GM06990 (cell line): ENCODE data around the gene SP8.

Experiments used
- DNase-seq: peaks from one replicate; pipeline ENCODE4 v3.0.0-alpha.2; 2011; ENCODE audit not compliant: insufficient read length; ENCODE audit errors: extremely low read depth
- H3K27me3 ChIP-seq: replicated peaks from 2 replicates; pipeline ENCODE4 v1.6.0; 2011; ENCODE audit warnings: low read length; ENCODE audit not compliant: control insufficient read depth, insufficient read depth
- H3K36me3 ChIP-seq: 2 replicates; pipeline ENCODE4 v1.5.1; 2011; ENCODE audit warnings: low read length; ENCODE audit not compliant: control insufficient read depth, insufficient read depth
- H3K4me3 ChIP-seq: replicated peaks from 2 replicates; pipeline ENCODE4 v1.5.1; 2011; ENCODE audit warnings: low read depth, mild to moderate bottlenecking, control low read depth, low read length
- TF ChIP-seq, protein P1 (sequence below): IDR thresholded peaks from 2 replicates; pipeline ENCODE4 v1.5.1; 2011; ENCODE audit warnings: low read length, control low read depth, mild to moderate bottlenecking, inconsistent platforms; ENCODE audit not compliant: insufficient read depth, poor library complexity, severe bottlenecking

Gene SP8

DNA sequence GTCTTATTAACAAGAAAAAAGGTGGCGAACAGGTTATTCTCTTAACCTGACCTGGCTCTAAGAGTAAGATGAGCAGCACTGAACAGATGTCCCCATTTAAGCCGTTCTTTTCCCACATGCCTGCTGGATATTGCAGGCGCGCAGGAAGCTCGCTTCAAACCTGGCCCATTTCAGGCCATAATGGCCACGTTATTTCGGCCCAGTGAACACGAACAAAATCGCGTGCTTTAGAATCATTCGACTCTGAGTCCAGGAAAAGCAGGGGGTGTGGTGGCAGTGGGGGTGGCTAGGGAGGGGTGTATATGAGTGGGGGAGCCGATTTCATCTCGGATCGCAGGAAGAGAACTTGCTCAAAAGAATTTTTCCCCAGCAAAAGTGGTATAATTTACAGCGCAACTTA, 6.6 kb upstream of the SP8 start:
- no peak overlapping the region for H3K4me3 ChIP-seq

DNA sequence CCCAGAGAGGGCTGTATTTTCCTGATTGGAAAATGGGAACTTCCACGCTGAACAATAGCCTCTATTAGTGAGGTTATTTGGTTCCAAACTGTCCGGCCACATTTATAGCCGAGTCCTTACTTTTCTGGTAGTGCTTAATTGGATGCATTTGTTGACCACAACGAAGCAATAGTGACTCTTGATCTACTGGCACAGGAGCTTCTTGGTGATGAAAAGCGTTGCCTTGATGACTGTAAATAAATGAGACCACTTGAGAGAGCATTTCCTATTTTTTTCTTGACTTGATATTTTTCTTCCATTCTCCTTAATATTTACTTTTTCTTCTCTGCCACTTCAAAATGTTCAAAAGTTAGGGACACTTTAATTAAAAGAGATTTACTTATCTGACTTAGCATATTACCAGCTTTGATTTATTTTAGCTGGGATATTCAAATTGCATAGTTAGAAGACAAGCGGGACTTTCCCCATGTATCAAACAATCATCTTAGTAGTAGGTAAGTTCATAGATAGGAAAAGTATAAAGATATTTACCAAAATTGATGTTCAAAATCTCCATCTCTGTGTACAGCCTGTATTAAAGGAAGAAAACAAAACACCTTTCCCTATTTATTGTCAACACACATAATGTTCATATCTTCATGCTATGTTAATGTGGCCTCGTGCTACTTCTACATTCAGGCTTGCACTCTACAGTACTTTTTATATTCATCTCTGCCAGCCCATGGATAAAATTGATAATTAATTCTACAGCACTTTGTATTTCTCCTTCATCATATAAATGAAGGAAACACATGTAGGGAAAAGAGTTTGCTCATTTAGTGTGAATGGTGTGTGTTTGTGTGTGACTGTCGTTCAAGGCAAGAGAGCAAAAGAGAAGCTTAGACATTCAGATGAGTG, 5.1 kb upstream of the SP8 start:
- DNase-seq: no peak
- no peaks in the 10 kb centered on the region; the same call in 1 of the 2 replicates for H3K27me3 ChIP-seq
- TF ChIP-seq, protein P1, sequence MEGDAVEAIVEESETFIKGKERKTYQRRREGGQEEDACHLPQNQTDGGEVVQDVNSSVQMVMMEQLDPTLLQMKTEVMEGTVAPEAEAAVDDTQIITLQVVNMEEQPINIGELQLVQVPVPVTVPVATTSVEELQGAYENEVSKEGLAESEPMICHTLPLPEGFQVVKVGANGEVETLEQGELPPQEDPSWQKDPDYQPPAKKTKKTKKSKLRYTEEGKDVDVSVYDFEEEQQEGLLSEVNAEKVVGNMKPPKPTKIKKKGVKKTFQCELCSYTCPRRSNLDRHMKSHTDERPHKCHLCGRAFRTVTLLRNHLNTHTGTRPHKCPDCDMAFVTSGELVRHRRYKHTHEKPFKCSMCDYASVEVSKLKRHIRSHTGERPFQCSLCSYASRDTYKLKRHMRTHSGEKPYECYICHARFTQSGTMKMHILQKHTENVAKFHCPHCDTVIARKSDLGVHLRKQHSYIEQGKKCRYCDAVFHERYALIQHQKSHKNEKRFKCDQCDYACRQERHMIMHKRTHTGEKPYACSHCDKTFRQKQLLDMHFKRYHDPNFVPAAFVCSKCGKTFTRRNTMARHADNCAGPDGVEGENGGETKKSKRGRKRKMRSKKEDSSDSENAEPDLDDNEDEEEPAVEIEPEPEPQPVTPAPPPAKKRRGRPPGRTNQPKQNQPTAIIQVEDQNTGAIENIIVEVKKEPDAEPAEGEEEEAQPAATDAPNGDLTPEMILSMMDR: no peak
- H3K36me3 ChIP-seq: no peaks in the 10 kb centered on the region
- no peak overlapping the region for H3K4me3 ChIP-seq

More for the DNA sequence above, 6.6 kb upstream of the SP8 start:
- no peaks in the 10 kb centered on the region for H3K36me3 ChIP-seq
- no peak for DNase-seq
- TF ChIP-seq, protein P1: no peak
- H3K27me3 ChIP-seq: no peaks in the 10 kb centered on the region

DNA sequence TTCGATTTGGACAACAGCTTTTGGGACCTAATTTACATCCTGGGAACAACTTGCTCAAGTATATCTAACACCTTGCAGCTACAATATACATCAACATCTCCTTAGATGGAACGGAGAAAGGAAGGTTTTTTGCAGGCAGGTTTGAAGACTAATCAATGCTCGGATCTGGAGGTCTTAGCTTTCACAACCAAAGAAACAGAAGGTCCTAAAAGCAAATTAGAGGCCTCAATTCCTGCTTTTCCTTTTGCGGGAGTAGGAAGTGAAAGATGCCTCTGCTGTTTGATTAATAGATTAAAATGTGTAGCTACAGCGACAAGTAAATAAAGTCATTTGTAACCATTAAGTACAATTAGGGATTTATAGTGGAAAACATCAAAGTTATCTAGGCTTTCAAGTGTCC, 3.7 kb upstream of the SP8 start:
- no peaks in the 10 kb centered on the region for H3K36me3 ChIP-seq
- no peaks in the 10 kb centered on the region; the same call in 1 of the 2 replicates for H3K27me3 ChIP-seq
- H3K4me3 ChIP-seq: no peak overlapping the region
- no peak for DNase-seq
- TF ChIP-seq, protein P1: no peak

DNA sequence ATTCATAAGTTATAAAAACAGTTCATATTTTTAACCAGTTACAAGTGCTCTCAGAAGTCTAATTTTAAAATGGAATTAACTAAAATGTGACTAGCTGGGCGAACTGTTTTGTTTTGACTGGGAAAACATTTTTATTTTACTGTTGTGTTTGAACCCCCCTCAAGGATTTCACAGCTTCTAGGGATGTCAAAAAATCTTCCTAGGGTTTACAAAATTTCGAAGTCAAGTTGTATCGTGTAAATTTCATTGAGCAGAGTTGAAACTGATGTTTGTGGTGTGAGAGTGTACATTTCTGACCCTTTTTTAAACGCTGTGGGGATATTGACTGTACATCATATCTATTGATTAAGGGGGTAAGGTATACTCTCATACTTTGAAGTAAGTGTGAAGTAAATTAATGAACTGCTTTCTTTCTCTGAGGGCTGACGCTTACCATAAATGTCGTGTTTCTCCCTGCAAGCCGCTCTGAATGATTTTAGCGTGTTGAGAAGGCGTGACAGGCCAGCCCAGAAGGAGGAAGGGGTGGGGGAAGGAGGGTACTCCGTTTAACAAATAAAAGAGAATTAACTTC, 1.8 kb upstream of the SP8 start:
- Histone ChIP-seq H3K27me3 (no peaks in the 10 kb centered on the region; the same call in 1 of the 2 replicates), H3K4me3 (no peak overlapping the region), H3K36me3 (no peaks in the 10 kb centered on the region)
- no peak for DNase-seq
- TF ChIP-seq, protein P1: no peak

DNA sequence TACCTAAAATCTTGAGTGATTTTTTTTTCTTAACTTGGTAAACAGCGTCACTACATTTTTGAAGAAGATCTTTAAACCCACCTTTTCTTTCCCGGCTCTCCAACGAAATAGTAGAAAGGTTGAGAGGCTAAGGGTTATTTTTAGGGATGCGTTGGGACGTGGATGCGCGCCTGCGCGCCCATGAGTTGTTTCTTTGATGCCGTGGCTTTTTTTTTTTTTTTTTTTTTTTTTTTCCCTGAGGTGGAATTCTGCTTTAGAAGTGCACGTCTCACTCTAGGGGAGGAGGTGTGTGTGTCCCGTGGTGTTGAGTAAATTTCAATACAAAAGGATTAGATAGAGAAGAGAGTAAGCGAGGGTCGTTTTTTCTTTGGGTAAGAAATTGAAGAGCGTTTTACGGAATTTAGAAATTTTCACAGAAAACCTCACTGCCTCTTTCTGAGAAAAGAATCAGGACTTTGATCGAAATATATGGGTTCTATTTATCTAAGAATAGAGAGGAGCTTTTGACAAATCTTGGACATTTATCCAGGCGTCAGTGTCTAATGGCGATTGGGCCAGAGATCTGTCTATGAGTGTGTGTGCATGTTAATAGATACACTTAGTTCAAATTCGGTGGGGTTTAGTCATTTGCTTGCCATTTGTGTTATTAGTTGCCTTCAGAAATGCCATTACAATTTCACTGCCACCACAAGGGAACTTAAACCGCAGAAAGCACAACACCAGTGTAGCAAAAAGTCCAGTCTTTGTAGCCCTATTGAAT, 1.2 kb upstream of the SP8 start:
- Histone ChIP-seq H3K27me3 (no peaks in the 10 kb centered on the region; the same call in 1 of the 2 replicates), H3K4me3 (no peak overlapping the region)

More for the DNA sequence above, 1.2 kb upstream of the SP8 start:
- DNase-seq: no peak
- no peaks in the 10 kb centered on the region for H3K36me3 ChIP-seq
- TF ChIP-seq, protein P1: no peak
